C4-2B (cell line): ENCODE results near the gene SOCS6.

Source experiments
- CTCF ChIP-seq: fragments of 450-650 bp; conservative IDR thresholded peaks from 2 replicates; pipeline ENCODE4 v1.5.1; 2017; ENCODE audit warnings: mild to moderate bottlenecking
- ZFX ChIP-seq: fragments of 450-650 bp; IDR thresholded peaks from 2 replicates; pipeline ENCODE4 v1.6.1; 2017

GRCh38 chr18:70329071-70329470, 40.2 kb downstream of the SOCS6 start:
- TF ChIP-seq CTCF (no peak), ZFX (no peak)
